ENCODE results near the gene GAB1.

GRCh38 chr4:143514497-143514896 is 177.8 kb downstream of the GAB1 start:
- TF ChIP-seq, protein P1, sequence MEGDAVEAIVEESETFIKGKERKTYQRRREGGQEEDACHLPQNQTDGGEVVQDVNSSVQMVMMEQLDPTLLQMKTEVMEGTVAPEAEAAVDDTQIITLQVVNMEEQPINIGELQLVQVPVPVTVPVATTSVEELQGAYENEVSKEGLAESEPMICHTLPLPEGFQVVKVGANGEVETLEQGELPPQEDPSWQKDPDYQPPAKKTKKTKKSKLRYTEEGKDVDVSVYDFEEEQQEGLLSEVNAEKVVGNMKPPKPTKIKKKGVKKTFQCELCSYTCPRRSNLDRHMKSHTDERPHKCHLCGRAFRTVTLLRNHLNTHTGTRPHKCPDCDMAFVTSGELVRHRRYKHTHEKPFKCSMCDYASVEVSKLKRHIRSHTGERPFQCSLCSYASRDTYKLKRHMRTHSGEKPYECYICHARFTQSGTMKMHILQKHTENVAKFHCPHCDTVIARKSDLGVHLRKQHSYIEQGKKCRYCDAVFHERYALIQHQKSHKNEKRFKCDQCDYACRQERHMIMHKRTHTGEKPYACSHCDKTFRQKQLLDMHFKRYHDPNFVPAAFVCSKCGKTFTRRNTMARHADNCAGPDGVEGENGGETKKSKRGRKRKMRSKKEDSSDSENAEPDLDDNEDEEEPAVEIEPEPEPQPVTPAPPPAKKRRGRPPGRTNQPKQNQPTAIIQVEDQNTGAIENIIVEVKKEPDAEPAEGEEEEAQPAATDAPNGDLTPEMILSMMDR (IDR thresholded peaks at IDR 0.05), result no peak
- TF ChIP-seq POLR2A (IDR thresholded peaks at IDR 0.05), result peak in 1 of 2 donors; percentile 17
